Iris pigment epithelial cell (primary cell): ENCODE measurements around the gene UNC45A.
"Not testable (repeated sequence)": the region's sequence is repeated elsewhere in the genome, so short reads cannot be mapped to it uniquely, and the experiment has no call there.

Experiments used
- DNase-seq: peaks from one replicate; pipeline ENCODE4 v3.0.0-alpha.2; 2011; ENCODE audit warnings: low read depth

The UNC45A gene

GRCh38 chr15:90916461-90916860, 18.6 kb upstream of the UNC45A start:
- no peak for DNase-seq

GRCh38 chr15:90917569-90917968, 17.5 kb upstream of the UNC45A start:
- DNase-seq = no peak

- no peak for DNase-seq
These were observed 16.9 kb upstream of the UNC45A start for GRCh38 chr15:90918034-90918788.

- no peak for DNase-seq
These were observed 16.2 kb upstream of the UNC45A start for GRCh38 chr15:90918835-90919234.

- DNase-seq = no peak
These were observed 13.2 kb upstream of the UNC45A start for GRCh38 chr15:90921887-90922286.

GRCh38 chr15:90922712-90923322, 12.3 kb upstream of the UNC45A start:
- DNase-seq = not testable (repeated sequence)

- DNase-seq = no peak
These were observed 10.7 kb upstream of the UNC45A start for GRCh38 chr15:90924375-90924774.

GRCh38 chr15:90926766-90927165, 8.3 kb upstream of the UNC45A start:
- DNase-seq = not testable (repeated sequence)

GRCh38 chr15:90928106-90928505, 7.0 kb upstream of the UNC45A start:
- DNase-seq = not testable (repeated sequence)

- DNase-seq = no peak
These were observed 5.7 kb upstream of the UNC45A start for GRCh38 chr15:90929246-90930019.

GRCh38 chr15:90930861-90931574, 4.1 kb upstream of the UNC45A start:
- DNase-seq = no peak

- DNase-seq = no peak
These were observed 3.6 kb upstream of the UNC45A start for GRCh38 chr15:90931575-90931827.

GRCh38 chr15:90931828-90932659, 3.0 kb upstream of the UNC45A start, which contains the start of gene HDDC3:
Gene HDDC3, minus strand, starts transcription at chr15:90932549. Its CDS starts 9 bp downstream, at chr15:90932540.
- DNase-seq = peak; percentile 75

- no peak for DNase-seq
These were observed 2.5 kb upstream of the UNC45A start for GRCh38 chr15:90932660-90932991.

- no peak for DNase-seq
These were observed 1.8 kb upstream of the UNC45A start for GRCh38 chr15:90933301-90933700.

GRCh38 chr15:90934256-90934948, 683 bp upstream of the UNC45A start:
- peak; percentile 83 for DNase-seq

GRCh38 chr15:90936823-90937222, 1.7 kb downstream of the UNC45A start:
- DNase-seq = no peak

GRCh38 chr15:90938261-90938660, 3.2 kb downstream of the UNC45A start:
- no peak for DNase-seq

- no peak for DNase-seq
These were observed 4.7 kb downstream of the UNC45A start for GRCh38 chr15:90939756-90940155.

- DNase-seq = no peak
These were observed 6.0 kb downstream of the UNC45A start for GRCh38 chr15:90941038-90941437.
